ENCODE results near the gene ADM2.

DNA sequence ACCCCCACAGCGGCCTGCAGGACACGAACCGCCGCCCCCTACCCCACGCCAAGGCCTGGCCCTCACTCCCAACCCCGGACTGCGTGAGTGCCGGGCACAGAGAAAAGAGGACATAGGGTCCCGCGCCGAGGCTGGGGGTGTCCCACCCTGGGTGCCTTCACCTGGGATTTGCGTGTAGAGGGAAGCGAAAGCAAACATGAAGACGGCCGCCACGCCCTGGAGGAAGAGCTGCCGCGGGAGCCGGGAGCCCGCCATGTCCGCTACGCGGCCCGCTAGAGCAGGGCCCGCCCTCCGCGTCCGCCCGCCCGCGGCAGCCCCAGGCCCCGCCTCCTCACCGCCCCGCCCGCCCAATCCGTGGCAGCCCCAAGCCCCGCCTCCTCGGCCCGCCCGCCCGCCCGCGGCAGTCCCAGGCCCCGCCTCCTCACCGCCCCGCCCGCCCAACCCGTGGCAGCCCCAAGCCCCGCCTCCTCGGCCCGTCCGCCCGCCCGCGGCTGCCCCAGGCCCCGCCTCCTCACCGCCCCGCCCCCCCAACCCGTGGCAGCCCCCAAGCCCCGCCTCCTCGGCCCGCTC lies 26.2 kb downstream of the ADM2 start, which contains the start of gene LMF2:
- peak in 2 of 6 experiments; percentile 13 to 25 for TF ChIP-seq CTCF (IDR thresholded peaks at IDR 0.05)
- TF ChIP-seq POLR2A (IDR thresholded peaks at IDR 0.05) = peak in 1 of 4 donors; percentile 59
- TF ChIP-seq POLR2AphosphoS5 (IDR thresholded peaks at IDR 0.05) = peak; percentile 35 to 68
- TF ChIP-seq EP300 (IDR thresholded peaks at IDR 0.05) = no peak

Data from upper lobe of left lung (tissue), 4 donors.